ENCODE results near the gene ROCK2.
A peak's percentile ranks its signal among the peaks of the same experiment; 100 is the strongest.

ROCK2 gene

DNA sequence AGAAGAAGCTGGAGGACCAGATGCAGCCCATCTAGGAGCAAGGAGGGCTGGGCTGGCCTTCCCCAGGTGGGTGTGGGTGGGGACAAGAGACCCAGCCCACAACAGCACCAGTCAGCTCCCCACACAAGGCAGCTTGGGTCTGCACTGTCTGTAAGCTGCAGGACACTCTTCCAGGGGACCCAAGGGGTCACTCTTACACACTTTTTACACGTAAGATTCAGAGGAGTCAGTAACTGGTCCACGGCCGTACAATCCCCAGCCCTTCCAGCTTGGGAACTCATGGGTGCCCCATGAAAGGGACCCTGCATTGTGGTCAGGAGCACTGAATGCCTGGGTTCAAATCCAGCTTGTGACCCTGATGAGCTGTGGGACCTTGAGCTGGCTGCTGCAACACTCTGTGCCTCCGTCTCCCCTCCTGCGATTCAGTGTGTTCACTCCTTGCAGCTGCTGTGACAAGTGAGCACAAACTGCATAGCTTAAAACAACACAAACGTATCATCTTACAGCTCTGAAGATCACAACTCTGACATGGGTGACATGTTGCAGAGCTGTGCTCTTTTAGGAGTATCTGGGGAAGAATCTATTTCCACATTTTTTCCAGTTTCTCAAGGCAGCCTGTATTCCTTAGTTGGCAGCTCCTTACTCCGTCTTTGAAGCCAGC is 200.2 kb downstream of the ROCK2 start:
- no peaks in the 10 kb centered on the region for H3K36me3 ChIP-seq (ENCODE audit: insufficient read depth, low read length)
- H3K4me1 ChIP-seq (ENCODE audit: insufficient read depth, low read length) = no peaks in the 10 kb centered on the region
- no peaks in the 10 kb centered on the region for H3K9me3 ChIP-seq (ENCODE audit: low read length)
- H3K4me3 ChIP-seq (ENCODE audit: low read length) = no peak overlapping the region
- no peaks in the 10 kb centered on the region for H3K27me3 ChIP-seq (ENCODE audit: insufficient read depth, low read length)
- H2AFZ ChIP-seq (ENCODE audit: low read depth, low read length) = no peak overlapping the region

DNA sequence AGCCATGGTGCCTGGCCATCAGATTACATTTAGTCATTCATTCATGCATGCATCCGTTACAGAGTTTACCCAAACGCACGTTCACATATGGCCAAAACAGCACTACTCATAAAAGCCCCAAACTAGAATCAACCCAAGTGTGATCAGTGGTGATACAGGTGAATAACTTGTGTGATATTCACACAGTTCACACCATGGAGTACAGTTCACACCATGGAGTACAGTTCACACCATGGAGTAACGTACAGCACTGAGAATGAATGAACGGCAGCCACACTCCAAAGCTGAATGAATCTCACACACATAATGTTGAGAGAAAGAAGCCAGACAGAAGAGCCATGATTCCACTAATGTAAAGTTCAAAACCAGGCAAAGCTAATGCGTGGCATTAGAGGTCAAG is 201.4 kb downstream of the ROCK2 start:
- Histone ChIP-seq H3K4me1 (ENCODE audit: insufficient read depth, low read length) (no peaks in the 10 kb centered on the region), H3K27me3 (ENCODE audit: insufficient read depth, low read length) (no peaks in the 10 kb centered on the region), H3K36me3 (ENCODE audit: insufficient read depth, low read length) (no peaks in the 10 kb centered on the region), H2AFZ (ENCODE audit: low read depth, low read length) (no peak overlapping the region), H3K9me3 (ENCODE audit: low read length) (no peaks in the 10 kb centered on the region), H3K4me3 (ENCODE audit: low read length) (no peak overlapping the region)

DNA sequence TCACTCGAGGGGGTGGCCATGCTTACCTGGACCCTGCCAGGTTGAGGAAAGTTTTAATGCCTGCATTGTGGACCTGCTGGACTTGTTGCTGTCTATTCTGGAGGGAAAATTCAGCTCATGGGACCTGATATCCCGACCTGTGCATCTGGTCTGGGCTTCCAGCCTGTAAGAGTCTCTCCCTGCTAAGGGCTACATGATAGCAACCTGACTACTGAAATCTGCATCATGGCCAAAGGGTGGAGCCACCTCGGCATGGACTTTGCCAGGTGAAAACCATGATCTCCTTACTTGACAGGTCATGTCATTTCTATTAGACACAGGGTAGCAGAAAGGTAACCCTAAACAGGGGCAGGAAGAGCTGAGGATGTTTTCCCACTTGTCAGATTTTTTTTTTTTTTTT is 202.1 kb downstream of the ROCK2 start:
- no peaks in the 10 kb centered on the region for H3K9me3 ChIP-seq (ENCODE audit: low read length)

DNA sequence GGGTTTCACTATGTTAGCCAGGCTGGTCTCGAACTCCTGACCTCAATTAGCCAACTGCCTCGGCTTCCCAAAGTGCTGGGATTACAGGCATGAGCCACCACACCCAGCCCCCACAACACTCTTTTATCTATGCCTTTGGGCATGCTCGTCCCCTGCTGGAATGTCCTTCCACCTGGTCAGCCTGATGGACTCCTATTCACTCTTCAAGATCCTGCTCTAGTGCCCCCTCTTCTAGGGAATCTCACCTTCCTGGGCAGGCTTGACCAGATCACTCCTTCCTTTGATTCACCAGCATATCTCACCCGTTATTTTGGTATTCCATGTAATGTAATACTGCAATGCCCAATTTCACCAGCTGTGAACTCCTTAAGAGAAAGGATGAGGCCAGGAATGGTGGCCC is 203.1 kb downstream of the ROCK2 start:
- H2AFZ ChIP-seq (ENCODE audit: low read depth, low read length) = no peak overlapping the region
- no peaks in the 10 kb centered on the region for H3K9me3 ChIP-seq (ENCODE audit: low read length)
- H3K4me3 ChIP-seq (ENCODE audit: low read length) = no peak overlapping the region
- no peaks in the 10 kb centered on the region for H3K36me3 ChIP-seq (ENCODE audit: insufficient read depth, low read length)
- no peaks in the 10 kb centered on the region for H3K27me3 ChIP-seq (ENCODE audit: insufficient read depth, low read length)
- H3K4me1 ChIP-seq (ENCODE audit: insufficient read depth, low read length) = no peaks in the 10 kb centered on the region

More for the DNA sequence above, 202.1 kb downstream of the ROCK2 start:
- H3K4me3 ChIP-seq (ENCODE audit: low read length) = no peak overlapping the region
- no peaks in the 10 kb centered on the region for H3K27me3 ChIP-seq (ENCODE audit: insufficient read depth, low read length)
- H3K4me1 ChIP-seq (ENCODE audit: insufficient read depth, low read length) = no peaks in the 10 kb centered on the region
- H2AFZ ChIP-seq (ENCODE audit: low read depth, low read length) = no peak overlapping the region
- no peaks in the 10 kb centered on the region for H3K36me3 ChIP-seq (ENCODE audit: insufficient read depth, low read length)

DNA sequence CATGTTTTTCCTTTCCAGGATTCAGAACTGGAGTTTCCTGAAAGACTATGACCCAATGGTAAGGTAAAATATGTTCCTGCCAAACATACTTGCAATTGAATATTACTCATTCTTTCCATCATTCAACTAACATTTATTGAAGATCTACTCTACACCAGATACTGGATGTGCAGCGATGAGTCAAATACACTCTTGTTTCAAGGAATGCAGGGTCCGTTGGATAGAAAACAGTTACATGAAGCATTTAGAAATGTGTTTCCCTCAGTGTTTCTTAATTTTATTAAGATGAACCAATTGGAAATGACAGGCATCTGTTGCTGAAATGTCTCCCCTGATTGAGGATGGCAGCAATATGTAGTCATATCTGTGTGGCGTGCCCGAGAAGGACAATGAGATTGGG is 203.9 kb downstream of the ROCK2 start:
- H3K36me3 ChIP-seq (ENCODE audit: insufficient read depth, low read length) = no peaks in the 10 kb centered on the region
- no peaks in the 10 kb centered on the region for H3K4me1 ChIP-seq (ENCODE audit: insufficient read depth, low read length)
- no peaks in the 10 kb centered on the region for H3K27me3 ChIP-seq (ENCODE audit: insufficient read depth, low read length)
- H3K4me3 ChIP-seq (ENCODE audit: low read length) = no peak overlapping the region
- no peaks in the 10 kb centered on the region for H3K9me3 ChIP-seq (ENCODE audit: low read length)
- no peak overlapping the region for H2AFZ ChIP-seq (ENCODE audit: low read depth, low read length)

DNA sequence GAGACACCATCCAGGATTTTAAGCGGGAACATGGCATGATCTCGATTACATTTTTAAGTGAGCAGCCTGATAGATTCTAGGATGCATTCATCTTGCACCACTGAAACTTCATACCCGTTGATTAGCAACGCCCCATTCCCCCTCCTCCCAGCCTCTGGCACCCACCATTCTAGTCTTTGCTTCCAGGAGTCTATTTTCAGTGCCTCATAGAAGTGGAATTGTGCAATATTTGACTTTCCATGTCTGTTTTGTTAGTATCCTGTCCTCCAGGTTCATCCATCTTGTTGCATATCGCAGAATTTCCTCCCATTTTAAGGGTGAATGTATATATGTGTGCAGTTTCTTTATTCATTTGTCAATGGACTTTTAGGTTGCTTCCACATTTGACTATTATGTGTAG is 210.1 kb downstream of the ROCK2 start:
- Histone ChIP-seq H3K36me3 (ENCODE audit: insufficient read depth, low read length) (no peaks in the 10 kb centered on the region), H3K27me3 (ENCODE audit: insufficient read depth, low read length) (no peaks in the 10 kb centered on the region), H3K4me1 (ENCODE audit: insufficient read depth, low read length) (peaks cover 18% of the 10 kb centered on the region), H2AFZ (ENCODE audit: low read depth, low read length) (peak overlapping the region; percentile 59), H3K9me3 (ENCODE audit: low read length) (no peaks in the 10 kb centered on the region), H3K4me3 (ENCODE audit: low read length) (peak overlapping the region; percentile 56)

DNA sequence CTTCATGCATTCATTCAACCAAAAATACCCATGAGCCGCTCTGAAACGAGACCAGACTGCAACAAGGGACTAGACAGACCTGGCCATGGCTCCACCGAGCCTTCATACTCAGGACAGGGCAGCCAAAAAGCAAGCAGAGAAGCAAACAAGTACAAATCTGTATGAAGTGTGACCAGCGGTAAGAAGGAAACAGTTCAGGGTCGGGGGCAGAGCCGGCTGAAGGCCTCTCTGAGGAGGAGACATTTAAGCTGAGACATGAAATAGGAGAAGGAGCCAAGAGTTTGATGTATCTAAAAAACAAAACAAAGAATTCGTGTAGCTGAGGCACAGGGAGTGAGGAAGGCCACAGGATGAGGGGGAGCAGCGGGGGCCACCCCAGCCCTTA is 210.5 kb downstream of the ROCK2 start:
- Histone ChIP-seq H2AFZ (ENCODE audit: low read depth, low read length) (peak overlapping the region; percentile 59), H3K4me3 (ENCODE audit: low read length) (peak overlapping the region; percentile 56), H3K27me3 (ENCODE audit: insufficient read depth, low read length) (no peaks in the 10 kb centered on the region)

DNA sequence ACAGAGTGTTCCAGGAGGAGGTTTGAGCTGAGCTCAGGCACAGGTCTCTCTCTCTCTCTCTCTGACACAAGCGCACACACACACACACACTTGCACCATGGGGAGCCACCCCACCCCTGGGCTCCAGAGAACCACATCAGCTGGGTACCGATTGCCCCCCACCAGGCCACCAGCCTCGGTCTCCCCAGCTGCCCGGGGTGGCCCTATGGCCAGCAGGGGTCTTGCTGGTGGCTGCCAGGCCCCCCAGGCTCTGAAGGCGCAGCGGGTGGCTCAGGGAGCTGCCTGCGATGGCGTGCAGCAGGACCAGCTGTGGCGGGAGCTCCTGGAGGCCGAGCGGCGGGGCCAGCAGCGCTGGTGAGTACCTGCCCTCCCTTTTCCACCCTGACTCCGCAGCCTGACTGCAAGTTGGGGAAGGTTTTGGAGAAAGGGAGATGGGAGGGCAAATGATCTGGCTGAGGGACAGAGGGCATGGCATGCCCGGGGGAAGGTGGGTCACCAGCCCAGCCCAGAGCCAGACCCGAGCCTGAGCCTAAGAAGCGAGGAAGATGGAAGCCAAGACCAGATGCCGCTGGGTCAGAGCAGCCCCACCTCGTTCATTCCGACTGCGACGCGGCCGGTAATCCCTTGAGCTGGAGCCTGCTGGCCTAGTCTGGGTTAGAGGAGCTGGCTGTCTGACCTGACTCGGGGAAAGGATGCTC is 211.0 kb downstream of the ROCK2 start:
- Histone ChIP-seq H3K4me1 (ENCODE audit: insufficient read depth, low read length) (peaks cover 18% of the 10 kb centered on the region), H3K9me3 (ENCODE audit: low read length) (no peaks in the 10 kb centered on the region), H2AFZ (ENCODE audit: low read depth, low read length) (peak overlapping the region; percentile 59), H3K4me3 (ENCODE audit: low read length) (peak overlapping the region; percentile 56), H3K27me3 (ENCODE audit: insufficient read depth, low read length) (no peaks in the 10 kb centered on the region), H3K36me3 (ENCODE audit: insufficient read depth, low read length) (no peaks in the 10 kb centered on the region)

More for the DNA sequence above, 210.5 kb downstream of the ROCK2 start:
- H3K9me3 ChIP-seq (ENCODE audit: low read length) = no peaks in the 10 kb centered on the region
- peaks cover 18% of the 10 kb centered on the region for H3K4me1 ChIP-seq (ENCODE audit: insufficient read depth, low read length)
- H3K36me3 ChIP-seq (ENCODE audit: insufficient read depth, low read length) = no peaks in the 10 kb centered on the region

DNA sequence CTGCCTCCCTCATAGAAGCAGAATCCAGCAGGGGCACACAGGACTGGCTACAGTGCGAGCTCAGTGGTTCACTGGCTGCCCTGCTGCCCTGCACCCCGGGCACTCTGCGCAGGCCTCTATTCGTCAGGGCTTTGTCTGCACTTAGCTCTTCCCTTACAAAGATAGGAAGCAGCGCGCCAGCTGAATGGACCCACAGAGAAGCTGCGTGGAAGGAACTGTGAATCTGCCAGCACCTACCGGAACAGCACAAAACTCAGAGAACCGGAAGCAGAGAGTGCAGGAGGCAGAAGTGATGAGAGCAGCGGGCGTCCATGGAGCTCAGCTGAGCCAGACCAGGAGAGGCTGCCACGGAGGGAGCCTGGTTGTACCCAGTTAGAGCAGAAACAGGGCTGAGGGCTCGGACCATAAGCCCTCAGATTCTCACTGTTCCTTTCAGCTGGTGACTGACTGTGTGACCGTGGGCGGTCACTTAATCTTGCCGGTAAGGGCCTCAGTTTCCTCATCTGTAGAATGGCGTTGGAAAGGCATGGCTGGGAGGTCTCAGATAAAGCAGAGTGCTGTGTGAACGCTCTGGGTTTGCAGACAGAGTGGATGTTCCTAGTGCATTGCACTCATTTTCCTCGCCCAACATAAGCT is 212.3 kb downstream of the ROCK2 start:
- H3K4me1 ChIP-seq (ENCODE audit: insufficient read depth, low read length) = peaks cover 18% of the 10 kb centered on the region
- H3K27me3 ChIP-seq (ENCODE audit: insufficient read depth, low read length) = no peaks in the 10 kb centered on the region
- H3K36me3 ChIP-seq (ENCODE audit: insufficient read depth, low read length) = no peaks in the 10 kb centered on the region
- H3K4me3 ChIP-seq (ENCODE audit: low read length) = peak overlapping the region; percentile 56
- no peaks in the 10 kb centered on the region for H3K9me3 ChIP-seq (ENCODE audit: low read length)
- H2AFZ ChIP-seq (ENCODE audit: low read depth, low read length) = peak overlapping the region; percentile 59

DNA sequence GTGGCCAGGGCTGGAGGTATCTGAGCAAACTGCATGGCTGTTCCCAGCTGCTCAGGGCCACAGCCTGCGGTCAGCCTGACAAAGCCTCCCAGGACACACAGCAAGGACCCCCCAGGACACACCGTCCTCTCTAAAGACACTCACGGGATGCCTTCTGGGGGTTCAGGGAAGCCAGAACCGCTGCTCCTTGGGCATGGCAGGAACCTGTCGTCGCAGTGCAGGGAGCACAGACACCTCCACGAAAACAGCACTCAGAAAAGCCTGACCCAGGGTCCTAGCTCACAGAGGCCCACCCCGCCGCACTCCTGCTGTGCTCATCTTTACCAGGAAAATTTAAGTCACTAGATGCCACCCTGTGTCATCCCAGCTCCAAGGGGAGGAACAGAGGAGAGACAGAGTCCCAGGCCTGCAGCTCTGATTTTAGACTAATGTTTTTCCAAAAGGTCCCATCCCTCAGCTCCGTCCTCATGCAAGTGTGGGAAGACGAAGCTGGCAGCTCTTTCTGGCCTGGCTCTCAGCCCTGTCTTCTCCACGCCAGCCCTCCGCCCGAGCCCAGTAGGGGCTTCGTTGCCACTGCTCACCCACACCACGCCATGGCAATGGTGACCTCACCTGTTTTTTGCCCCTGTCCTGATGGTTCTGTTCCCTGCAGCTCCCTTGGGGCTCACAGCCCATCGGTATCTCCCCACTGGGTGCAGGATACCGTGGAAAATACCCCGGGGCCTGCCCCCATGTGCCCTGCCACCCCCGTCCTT is 213.1 kb downstream of the ROCK2 start:
- H2AFZ ChIP-seq (ENCODE audit: low read depth, low read length) = no peak overlapping the region
- H3K36me3 ChIP-seq (ENCODE audit: insufficient read depth, low read length) = no peaks in the 10 kb centered on the region
- no peaks in the 10 kb centered on the region for H3K27me3 ChIP-seq (ENCODE audit: insufficient read depth, low read length)

More for the DNA sequence above, 213.1 kb downstream of the ROCK2 start:
- no peak overlapping the region for H3K4me3 ChIP-seq (ENCODE audit: low read length)
- no peaks in the 10 kb centered on the region for H3K9me3 ChIP-seq (ENCODE audit: low read length)
- peaks cover 18% of the 10 kb centered on the region for H3K4me1 ChIP-seq (ENCODE audit: insufficient read depth, low read length)
